DOHH2 (cell line): ENCODE results near the gene GDF9.

ENCODE experiments used
- CTCF ChIP-seq: fragments of 200-600 bp; sonication (generic); IDR thresholded peaks from one replicate; pipeline ENCODE4 v1.5.1; 2014; ENCODE audit warnings: antibody characterized with exemption, mild to moderate bottlenecking, low read depth, low read length; ENCODE audit not compliant: poor library complexity, severe bottlenecking
- EZH2phosphoT487 ChIP-seq: fragments of 200-600 bp; sonication (generic); IDR thresholded peaks from 2 replicates; pipeline ENCODE4 v1.6.1; 2017; ENCODE audit warnings: borderline replicate concordance, mild to moderate bottlenecking, antibody characterized with exemption, low read length, moderate library complexity, mixed read lengths

- TF ChIP-seq CTCF (no peak), EZH2phosphoT487 (no peak)
These were observed 12.9 kb downstream of the GDF9 start for GRCh38 chr5:132853323-132853722.
